Measurements from ENCODE around the gene EPB41L2. TPM values are rescaled to one million over a fixed set of nuclear protein-coding genes. Genes with fewer than 3 reads are reported as not detected.

The EPB41L2 gene
- total RNA-seq, 1 donor from 2014 or later, result 38.3 TPM

DNA sequence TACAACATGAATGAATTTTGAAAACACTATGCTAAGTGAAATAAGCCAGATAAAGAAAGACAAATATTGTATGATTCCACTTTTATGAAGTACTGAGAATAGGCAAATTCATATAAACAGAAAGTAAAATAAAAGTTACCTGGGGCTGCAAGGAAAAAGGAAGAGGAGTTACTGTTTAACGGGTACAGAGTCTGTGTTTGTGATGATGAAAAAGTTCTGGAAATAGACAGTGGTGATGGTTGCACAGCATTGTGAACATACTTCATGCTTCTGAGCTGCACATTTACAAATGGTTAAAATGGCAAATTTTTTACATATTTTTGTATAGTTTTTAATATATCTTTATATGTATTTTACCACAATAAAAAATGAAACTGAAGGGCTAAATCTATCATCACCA, 29.4 kb downstream of the EPB41L2 start:
- no peak for TF ChIP-seq CTCF (conservative IDR thresholded peaks at IDR 0.05; ENCODE audit: low read depth, low read length)
- H3K4me3 ChIP-seq (ENCODE audit: low read depth, low read length), result no peak overlapping the region
- DNase-seq (ENCODE audit: low read depth), result no peak

DNA sequence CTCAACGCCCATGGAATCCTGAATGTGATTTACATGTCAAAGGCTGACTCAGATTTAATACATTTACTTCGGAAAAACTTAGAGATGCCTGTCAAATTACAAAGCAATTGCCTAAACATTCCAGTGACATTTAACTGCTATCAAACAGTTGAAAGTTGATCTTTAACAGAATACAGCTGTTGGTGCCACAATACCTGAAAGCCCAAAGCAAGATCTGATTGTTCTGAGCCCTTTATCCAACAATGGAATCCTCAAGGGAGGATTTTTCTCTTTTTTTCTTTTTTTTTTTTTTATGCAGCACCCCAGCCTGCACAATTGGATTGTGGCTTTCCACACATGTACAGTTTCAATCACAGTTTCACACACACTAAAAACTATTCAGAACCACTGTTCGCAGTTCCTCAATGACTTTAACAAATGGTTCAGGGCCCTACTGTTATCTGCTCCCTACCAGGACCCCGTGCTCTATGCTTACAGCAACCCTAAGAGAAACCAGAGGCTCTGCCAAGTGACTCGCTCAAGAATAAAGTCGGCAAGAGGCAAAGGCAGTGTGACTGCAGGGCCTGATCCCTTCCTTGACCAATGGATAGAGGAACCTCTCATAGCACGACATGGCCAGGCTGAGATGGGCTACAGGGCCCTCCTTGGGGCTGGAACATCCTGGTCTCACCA, 33.3 kb downstream of the EPB41L2 start:
- DNase-seq (ENCODE audit: low read depth), result peak; percentile 48
- peak overlapping the region; percentile 3 for H3K4me3 ChIP-seq (ENCODE audit: low read depth, low read length)
- no peak for TF ChIP-seq CTCF (conservative IDR thresholded peaks at IDR 0.05; ENCODE audit: low read depth, low read length)

- no peak overlapping the region for H3K4me3 ChIP-seq (ENCODE audit: low read depth, low read length)
- no peak for TF ChIP-seq CTCF (conservative IDR thresholded peaks at IDR 0.05; ENCODE audit: low read depth, low read length)
- no peak for DNase-seq (ENCODE audit: low read depth)
Measured at GRCh38 chr6:131027326-131027725, 35.7 kb downstream of the EPB41L2 start.

DNA sequence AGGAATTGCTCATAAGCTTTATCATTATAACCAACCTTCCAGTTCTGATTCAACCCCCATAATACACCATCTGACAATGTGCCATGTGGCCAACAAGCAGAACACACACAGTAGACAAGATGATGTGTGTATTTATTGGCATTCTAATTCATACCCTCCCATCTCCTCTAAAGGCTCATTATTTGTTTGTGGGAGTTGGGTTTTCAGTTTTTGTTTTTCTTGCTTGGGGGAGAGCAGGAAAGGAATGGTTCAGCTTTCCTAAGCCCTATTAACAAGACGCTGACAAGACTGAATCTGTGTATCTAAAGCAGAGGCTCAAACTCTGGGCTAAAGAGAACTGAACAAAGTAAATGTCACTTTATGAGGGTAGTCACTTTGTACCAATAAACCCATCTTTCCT, 36.8 kb downstream of the EPB41L2 start:
- H3K4me3 ChIP-seq (ENCODE audit: low read depth, low read length), result no peak overlapping the region
- no peak for TF ChIP-seq CTCF (conservative IDR thresholded peaks at IDR 0.05; ENCODE audit: low read depth, low read length)
- no peak for DNase-seq (ENCODE audit: low read depth)

GRCh38 chr6:131024565-131024964, 38.5 kb downstream of the EPB41L2 start:
- no peak overlapping the region for H3K4me3 ChIP-seq (ENCODE audit: low read depth, low read length)
- no peak for TF ChIP-seq CTCF (conservative IDR thresholded peaks at IDR 0.05; ENCODE audit: low read depth, low read length)
- DNase-seq (ENCODE audit: low read depth), result no peak

DNA sequence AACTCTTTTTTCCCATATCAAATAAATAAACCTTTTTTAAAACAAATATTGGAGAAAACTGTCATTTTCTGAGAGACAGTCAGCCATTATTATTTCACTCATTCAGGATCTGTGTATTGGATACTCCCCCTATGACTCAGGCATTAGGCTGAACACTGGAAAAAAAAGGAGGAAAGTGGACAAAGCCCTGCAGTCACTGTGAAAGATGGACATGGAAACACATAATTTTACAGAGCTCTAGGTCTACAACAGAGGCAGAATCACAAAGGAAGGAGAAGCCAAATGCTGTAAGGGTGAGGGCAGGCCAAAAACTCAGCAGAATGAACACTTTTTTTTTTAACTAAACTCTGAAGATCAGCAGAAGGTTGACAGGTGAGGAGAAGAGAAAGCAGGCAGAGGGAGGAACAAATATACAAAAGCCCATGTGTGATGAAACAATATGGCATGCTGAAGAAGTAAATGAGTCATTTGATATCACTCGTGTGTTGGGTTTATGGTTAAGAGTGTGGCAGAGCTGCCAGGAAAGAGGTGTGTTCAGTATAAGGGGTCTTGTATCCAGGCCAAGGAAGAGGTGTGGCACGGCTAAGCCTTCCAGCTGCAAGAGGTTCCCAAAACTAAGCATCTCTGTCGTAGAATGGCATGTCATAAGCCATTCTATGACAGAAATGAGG, 39.1 kb downstream of the EPB41L2 start:
- no peak for TF ChIP-seq CTCF (conservative IDR thresholded peaks at IDR 0.05; ENCODE audit: low read depth, low read length)
- no peak overlapping the region for H3K4me3 ChIP-seq (ENCODE audit: low read depth, low read length)
- DNase-seq (ENCODE audit: low read depth), result peak; percentile 52

GRCh38 chr6:131022691-131023090, 40.4 kb downstream of the EPB41L2 start:
- no peak overlapping the region for H3K4me3 ChIP-seq (ENCODE audit: low read depth, low read length)
- TF ChIP-seq CTCF (conservative IDR thresholded peaks at IDR 0.05; ENCODE audit: low read depth, low read length), result no peak
- no peak for DNase-seq (ENCODE audit: low read depth)

All from epithelial cell of proximal tubule (primary cell).